Activated T-helper 9 cell treated with anti-CD3 and anti-CD28 coated beads, Interleukin-2, amount 50 U/mL, for 16 hours (primary cell): ENCODE data around the gene PCIF1.
"Not testable (repeated sequence)": the region's sequence is repeated elsewhere in the genome, so short reads cannot be mapped to it uniquely, and the experiment has no call there.

Experiments used
- DNase-seq: peaks from one replicate; pipeline ENCODE4 v3.0.0-alpha.2; 2020; ENCODE audit warnings: low read depth

Gene PCIF1

DNA sequence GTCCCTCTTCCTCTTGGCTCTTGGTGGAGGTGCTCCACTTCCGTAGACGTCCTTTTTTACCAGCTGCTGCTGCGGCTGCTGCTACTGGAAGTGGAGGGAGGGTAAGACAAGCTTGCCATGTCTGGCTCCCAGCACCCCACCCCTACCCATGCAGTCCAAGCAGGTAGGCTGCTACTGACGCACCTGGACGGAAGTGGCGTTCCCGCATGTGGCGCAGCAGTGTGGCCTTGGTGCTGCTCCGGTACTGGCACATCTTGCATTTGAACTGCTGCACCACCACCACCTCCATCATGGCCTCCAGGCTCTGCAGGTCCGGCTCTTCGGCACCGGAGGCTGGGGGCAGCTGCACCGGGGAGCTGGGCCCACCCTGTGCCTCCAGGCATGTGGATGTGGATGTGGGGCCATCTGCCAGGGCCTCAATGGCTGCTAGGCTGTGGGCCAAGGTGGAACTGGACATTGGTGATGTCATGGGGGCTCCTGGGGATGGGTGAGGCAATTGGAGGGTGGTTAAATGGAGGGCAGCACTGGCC is 33.1 kb downstream of the PCIF1 start:
- DNase-seq: no peak

DNA sequence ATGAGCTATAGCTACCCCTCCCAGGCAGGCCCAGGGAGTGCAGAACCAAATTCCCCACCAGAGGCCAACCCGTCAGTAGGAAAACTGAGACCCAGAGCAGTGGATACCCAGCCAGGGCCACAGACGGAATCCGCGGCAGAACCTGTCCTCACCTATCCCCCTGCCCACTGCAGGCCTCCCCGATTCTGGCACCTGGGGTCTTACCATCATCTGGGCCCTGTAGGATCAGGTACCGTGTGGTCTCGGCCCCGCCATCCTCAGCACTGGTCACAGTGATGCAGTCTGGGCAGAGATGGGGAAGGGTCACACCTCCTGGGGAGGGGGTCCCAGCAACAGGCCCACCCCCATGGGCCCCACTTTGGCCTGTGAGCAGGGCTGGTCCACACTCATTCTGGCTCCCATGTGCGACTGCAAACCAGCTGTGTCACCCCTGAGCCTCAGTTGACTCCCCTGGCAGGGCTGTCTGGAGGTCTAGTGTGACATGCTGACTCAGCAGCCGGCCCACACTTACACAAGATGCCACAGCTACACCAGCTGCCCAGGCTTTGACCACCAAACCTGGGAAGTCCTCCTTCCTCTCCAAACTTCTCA is 33.7 kb downstream of the PCIF1 start:
- DNase-seq: no peak

DNA sequence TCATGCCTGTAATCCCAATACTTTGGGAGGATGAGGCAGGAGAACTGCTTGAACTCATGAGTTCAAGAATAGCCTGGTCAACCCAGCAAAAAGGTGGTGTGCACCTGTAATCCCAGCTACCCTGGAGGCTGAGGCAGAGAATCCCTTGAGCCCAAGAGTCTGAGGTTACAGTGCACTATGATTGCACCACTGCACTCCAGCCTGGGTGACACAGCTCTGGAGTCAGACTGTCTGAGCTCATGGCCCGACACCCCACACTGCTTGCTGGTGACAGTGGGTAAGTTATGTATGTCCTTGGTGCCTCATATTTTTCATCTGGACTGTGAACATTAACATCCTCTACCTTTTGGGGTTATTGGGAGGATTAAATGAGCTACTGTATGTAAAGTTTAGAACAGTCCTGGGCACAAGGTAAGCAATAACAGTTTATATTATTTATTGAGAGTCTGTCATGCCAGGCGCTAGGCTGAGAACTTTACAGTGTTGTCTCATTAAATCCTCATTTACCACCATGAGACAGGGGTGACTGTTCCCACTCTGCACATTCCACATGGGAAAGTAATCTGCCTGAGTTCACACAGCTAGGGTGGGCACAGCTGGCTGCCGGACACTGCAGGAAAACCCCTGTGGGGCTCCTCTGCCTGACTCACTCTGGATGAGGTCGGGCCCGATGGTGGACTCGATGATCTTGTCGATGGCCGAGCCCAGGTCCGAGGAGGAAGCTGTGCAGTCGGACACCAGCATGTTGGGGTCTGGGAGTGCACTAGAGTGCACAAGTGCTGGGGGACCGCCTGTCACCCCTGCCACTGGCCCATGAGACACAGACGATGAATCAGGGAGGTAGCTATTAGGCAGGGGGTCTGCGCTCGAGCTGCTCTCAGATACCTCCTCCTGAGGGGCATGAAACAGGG is 34.6 kb downstream of the PCIF1 start:
- no peak for DNase-seq

GRCh38 chr20:45969712-45970634 is 35.5 kb downstream of the PCIF1 start:
- DNase-seq: no peak

DNA sequence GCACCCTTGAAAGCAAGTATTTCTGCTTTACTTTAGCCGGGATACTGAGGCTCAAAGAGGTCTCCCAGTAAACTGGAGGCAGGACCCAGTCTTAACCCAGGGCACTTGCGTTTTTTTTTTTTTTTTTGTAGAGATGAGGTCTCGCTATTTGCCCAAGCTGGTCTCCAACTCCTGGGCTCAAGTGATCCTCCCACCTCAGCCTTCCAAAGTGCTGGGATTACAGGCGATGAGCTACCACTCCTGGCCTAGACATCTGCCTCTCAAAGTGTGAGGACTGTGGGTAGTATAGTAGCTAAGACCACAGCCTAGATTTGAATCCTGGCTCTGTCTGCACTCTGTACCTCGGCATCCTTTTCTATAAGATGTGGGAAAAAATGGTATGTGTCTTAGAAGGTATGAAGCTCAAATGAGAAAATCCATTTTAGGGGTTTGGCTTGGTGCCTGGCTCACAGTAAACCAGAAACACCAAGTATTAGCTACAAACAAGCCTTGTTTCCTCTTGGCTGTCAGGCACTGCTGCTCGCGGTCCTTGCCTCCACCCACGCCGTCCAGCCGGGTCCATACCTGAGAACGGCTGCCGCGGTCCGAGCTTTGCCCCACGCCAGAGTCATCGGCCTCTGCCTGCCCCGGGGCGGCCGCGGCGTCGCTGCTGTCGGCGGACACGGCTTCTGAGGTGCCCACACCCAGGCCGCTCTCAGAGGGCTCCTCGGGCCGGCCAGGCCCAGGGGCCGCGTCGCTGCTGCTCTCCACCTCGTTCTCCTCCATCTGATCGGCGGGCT is 36.4 kb downstream of the PCIF1 start:
- DNase-seq: no peak

- no peak for DNase-seq
These were observed 36.9 kb downstream of the PCIF1 start for GRCh38 chr20:45971425-45971674.

- peak; percentile 90 for DNase-seq
These were observed 37.4 kb downstream of the PCIF1 start, which contains the start of gene ZNF335 for GRCh38 chr20:45971675-45972499. TSS of gene ZNF335 (minus strand) at chr20:45972203. CDS start at chr20:45971410, 793 bp downstream.

DNA sequence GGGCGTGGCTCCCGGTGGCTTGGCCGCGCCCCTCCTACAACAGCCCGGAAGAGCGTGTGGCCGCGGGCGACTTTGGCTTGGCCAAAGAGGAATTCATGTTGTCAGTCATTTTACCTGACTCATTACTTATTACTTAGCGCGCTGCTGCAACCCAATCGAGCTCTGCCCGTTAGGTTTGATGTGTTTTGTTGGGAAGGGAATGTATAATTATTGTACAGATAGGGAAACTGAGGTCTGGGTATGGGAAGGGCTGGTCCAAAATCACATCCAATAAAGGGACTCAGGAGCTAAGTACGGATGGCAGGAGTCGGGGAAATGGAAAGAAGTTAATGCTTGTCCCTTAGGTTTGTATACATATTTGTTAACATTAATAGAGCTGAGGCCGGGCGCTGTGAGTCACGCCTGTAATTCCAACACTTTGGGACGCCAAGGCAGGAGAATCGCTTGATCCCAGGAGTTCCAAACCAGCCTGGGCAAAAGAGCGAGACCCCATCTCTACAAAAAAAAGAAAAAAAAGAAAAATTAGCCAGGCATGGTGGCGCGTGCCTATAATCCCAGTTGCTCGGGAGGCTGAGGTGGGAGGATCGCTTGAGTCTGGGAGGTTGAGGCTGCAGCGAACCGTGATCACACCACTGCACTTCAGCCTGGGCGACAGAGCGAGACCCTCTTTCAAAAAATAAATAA is 38.2 kb downstream of the PCIF1 start:
- no peak for DNase-seq

- no peak for DNase-seq
These were observed 40.5 kb downstream of the PCIF1 start for GRCh38 chr20:45974896-45975565.

DNA sequence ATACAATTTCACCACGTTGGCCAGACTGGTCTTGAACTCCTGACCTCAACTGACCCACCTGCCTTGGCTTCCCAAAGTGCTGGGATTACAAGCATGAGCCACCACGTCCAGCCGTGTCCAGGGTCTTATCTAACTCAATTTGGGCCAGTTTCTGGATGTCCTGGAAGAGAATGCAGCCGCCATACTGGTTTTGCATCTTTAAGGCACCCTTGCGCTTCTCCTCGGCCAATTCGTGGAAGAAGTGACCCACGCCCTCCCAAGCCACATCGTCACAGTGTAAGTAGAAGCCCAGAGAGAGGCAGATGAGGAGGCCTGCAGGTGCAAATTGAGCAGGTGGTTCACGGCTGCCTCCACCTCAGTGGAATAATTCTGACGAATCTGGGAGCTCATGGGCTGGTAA is 41.2 kb downstream of the PCIF1 start:
- DNase-seq: no peak

- no peak for DNase-seq
These were observed 41.6 kb downstream of the PCIF1 start for GRCh38 chr20:45976086-45976485.

DNA sequence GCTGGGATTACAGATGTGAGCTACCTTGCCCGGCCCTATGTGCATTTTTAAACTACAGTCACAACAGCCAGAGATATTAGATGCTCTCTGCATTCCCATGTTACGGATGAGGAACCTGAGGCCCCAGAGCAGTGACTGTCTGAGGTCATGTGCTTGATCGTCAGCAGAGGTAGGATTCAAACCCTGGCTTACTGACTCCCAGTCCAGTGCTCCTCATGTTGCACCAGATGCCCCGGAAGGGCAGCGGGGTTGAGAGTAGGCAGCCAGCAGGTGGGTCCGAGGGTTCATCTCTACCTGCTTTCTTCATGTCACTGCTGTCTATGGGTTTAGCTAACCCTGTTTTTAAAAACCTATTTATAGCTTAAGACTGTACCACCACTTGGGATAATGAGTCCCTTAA is 46.8 kb downstream of the PCIF1 start:
- no peak for DNase-seq

DNA sequence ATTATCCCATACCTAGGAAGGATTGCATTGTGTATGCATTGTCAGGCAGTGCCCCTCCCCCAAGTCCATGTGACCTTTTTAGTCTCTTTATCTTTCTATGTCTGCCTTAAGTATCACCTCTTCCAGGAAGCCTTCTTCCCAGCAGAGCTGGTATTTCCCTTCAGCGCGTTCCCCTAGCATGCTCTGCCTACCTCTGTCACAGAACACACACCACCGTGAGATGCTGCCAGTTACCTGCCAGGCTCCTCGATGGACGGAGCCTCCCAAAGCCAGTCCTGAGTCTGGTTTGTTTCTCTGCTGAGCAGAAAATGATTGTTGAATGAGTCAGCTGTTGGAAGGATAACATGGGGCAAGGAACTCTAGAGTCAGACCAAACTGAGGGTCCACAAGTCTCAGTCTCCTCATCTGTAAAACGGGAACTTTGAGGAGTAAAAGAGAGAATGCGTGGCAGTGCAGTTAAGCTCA is 48.8 kb downstream of the PCIF1 start:
- no peak for DNase-seq

DNA sequence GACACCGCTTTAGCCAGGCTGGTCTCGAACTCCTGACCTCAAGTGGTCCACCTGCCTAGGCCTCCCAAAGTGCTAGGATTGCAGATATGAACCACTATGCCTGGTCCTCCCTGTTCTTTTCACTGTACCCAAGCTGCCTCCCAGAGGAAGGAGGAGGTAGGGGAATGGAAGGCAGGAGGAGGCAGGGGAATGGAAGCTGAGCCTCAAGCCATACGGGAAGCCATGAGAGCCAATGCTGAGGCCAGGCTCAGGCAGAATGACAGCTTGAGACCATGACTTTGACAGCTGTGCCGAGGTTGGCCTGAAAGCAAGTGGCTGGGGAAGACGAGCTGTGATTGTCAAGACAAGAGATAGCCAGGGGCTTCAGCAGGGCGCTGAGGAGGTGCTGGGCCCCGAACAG is 51.1 kb downstream of the PCIF1 start:
- no peak for DNase-seq

DNA sequence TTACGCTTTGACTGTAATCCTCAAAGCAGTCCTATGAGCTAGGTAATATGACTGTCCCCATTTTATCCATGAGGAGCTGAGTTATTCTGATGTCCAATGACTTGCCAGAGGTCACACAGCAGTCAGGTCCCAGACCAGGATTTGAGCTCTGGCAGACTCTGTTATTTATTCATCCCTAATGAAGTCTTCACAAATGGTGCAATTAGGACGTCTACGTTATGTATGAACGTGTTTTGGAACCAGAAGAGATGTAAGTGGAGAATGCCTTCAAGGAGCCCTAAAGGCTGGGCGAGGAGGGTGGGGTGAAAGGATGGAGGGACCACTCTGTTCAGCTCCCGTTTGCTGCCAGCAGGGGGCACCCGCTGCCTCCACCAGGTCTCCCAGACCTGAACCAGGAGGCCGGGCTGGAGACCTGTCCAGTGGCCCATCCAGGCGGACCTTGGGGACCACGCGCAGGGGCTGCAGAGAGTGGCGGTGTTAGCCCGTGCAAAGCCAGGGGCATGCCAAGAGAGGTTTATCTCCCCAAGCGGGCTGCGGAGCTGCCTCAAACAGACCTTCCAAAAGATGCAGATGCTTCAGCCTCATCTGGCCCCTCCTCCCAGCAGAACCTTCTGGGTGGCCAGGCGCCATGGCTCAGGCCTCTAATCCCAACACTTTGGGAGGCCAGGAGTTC is 52.8 kb downstream of the PCIF1 start:
- DNase-seq: peak; percentile 64

DNA sequence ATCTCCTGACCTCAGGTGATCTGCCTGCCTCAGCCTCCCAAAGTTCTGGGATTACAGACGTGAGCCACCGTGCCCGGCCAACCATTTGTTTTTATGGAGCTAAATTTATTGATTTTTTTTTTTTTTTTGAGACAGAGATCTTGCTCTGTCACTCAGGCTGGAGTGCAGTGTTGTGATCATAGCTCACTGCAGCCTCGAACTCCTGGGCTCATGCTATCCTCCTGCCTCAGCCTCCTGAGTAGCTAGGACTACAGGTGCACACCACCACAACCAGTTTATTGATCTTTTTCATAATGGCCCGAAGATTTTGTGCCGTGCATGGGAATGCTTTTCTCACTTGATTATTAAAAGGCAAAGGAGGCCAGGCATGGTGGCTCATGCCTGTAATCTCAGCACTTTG is 54.3 kb downstream of the PCIF1 start:
- DNase-seq: not testable (repeated sequence)

GRCh38 chr20:45991616-45992015 is 57.1 kb downstream of the PCIF1 start:
- no peak for DNase-seq

DNA sequence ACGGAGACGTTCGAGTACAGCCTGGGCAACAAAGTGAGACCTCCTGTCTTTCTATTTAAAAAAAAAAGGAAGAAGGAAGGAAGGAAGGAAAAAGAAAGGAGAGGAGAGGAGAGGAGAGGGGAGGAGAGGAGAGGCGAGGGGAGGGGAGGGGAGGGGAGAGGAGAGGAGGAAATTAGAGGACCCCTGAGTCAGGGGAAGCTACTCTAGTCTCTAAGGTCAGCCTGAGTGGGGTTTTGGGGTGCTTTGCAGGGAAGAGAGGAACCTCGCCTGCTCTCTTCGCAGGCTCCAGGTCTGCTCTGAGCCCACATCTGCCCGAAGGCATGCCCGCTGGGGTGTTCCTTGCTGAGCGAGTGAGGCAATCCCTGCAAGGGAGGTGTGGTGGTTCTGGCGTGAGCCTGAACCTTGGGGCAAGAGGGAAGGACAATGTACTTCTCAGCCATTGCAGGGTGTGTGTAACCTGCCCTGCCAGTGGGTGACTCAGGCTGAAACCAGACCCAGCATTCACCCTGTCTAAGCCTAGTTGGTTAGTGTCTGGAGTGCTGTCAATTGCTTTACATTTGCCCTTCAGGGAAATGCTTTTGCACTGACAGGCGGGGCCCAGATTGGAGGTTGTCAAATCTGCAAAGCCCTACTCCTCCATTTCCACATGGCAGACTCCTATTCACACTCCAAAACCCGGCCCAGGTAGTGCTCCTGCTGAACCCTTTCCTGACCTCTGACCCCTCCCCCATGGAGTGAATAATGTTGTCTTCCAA is 58.9 kb downstream of the PCIF1 start:
- no peak for DNase-seq
